ENCODE results near the gene PRKN. TPM values are rescaled to one million over a fixed set of nuclear protein-coding genes. Genes with fewer than 3 reads are reported as not detected.
"Not testable (repeated sequence)": the region's sequence is repeated elsewhere in the genome, so short reads cannot be mapped to it uniquely, and the experiment has no call there.

Gene PRKN
- polyA plus RNA-seq, 3 donors: 0.41 to 16.8 (median 2.1) TPM

DNA sequence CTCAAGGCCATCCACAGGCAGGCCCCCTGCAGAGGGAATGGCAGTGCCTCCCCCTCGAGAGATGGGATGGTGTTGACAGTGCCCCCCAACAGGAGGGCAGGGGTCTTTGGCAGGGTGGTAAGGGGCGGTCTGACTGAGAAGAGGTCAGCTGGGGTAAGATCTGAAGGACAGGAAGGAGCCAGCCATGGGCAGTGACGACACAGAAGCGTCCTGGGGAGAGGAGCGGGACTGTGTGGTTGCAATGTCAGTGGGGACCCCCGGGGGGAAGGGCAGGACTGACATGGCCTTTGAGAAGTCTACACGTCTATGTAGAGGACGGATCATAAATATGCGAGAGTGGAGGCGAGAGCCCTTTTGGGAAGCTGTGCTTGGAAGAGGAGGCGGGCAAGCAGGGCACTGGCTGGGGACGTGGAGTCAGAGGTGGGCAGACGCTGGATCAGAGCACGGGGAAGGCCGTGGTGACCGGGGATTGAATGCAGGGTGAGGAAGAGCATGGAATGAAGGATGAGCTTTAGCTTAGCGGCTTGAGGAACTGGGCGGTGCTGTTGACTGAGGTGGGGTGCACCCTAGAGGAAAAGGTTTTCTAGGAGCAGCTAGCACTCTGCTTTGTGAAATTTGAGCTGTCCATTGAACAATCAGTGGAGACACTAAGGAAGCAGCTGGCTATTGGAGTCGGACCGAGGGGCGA lies 1371.3 kb downstream of the PRKN start:
- 76 to 86% (median 79%) methylated on average over 21 of the region's 21 CpGs for WGBS, 3 donors
- no peak overlapping the region for H3K27ac ChIP-seq (ENCODE audit: low read depth, low read length)

DNA sequence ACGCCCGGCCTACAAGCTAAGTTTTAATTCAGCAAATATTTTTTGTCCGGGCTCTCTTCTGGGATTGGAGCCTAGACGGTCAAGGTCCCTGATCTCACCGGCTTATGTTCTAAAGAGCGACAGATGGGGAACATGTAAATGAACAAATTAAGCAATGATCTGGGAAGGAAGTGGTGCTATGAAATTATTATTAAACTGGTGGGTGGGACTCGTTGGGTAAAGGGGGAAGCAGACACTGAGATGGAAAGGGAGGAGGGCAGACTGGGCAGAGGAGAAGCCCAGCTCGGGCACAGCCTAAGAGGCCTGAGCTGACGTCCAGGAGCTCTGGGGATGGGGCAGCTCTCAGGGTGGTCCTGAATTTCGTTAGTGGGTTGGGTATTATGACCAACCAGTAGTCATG lies 1371.9 kb downstream of the PRKN start:
- WGBS, 3 donors: 68 to 81% (median 70%) methylated on average over 10 of the region's 10 CpGs

DNA sequence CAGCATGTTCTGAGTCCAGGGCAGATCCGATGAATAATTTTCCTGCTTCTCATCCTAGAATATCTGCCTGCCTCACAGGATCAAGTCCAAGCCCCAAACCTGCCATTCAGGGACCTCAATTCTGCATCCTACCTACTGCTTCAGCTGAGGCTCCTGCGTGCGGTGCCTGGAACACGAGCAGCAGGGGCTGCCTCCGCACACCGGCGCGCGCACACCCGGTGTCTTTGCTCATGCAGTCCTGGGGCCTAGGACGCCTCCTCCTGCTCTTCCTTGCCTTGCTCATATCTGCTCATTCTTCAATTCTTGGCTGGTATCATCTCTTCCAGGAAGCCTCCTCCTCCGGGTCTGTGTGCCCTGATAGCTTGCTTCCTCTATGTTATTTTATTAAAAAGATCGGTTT lies 1372.6 kb downstream of the PRKN start:
- H3K27ac ChIP-seq (ENCODE audit: low read depth, low read length): no peak overlapping the region
- 94% methylated on average over 13 of the region's 13 CpGs for WGBS, 3 donors

More for the DNA sequence above, 1371.9 kb downstream of the PRKN start:
- no peak overlapping the region for H3K27ac ChIP-seq (ENCODE audit: low read depth, low read length)

DNA sequence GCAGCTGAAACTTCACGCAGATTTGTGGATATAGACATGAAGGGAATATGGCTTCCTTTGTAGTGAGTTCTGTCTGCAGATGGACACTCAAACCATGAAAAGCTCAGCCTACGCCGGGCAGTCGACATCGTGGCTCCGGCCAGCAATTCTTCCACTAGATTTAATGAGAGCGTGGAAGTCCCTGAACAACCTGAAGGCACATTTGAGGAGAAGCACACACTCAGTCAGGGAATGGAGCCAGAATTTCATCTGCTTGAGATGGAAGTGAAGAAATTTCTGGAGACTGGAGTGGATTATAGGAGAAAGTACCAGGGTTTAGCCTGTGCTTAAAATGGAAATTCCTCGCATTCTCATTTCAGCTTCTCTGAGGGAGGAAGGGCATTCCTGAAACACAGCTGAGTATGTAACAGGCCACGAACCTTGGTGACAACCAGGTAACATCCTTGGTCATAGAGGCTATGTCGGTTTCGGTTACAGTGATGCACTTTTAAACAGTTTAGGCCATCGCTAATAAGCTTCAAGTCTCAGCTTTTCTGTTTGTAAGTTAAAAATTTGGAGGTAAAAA lies 1373.2 kb downstream of the PRKN start:
- H3K27ac ChIP-seq (ENCODE audit: low read depth, low read length): no peak overlapping the region
- WGBS, 3 donors: 90 to 96% (median 93%) methylated on average over 12 of the region's 12 CpGs

DNA sequence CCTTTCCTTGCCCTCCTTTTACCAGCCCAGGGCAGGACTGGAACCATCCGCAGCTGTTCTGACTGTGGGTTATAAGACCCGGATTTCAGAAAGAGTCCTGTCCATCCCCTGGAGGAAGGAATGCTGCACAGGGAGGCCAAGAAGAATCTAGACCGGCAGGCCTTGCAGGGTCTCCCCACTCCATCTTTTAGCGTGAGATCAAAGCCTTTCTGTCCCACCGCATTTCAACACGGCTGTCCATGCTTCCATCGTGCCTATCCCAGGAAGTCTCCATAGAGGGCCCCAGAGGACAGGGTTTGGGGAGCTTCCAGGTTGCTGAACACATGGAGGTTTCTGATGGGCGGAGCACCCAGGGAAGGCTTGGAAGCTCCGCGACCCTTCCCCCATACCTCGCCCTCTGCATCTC lies 1374.4 kb downstream of the PRKN start:
- no peak overlapping the region for H3K27ac ChIP-seq (ENCODE audit: low read depth, low read length)
- 66 to 73% (median 72%) methylated on average over 11 of the region's 11 CpGs for WGBS, 3 donors

DNA sequence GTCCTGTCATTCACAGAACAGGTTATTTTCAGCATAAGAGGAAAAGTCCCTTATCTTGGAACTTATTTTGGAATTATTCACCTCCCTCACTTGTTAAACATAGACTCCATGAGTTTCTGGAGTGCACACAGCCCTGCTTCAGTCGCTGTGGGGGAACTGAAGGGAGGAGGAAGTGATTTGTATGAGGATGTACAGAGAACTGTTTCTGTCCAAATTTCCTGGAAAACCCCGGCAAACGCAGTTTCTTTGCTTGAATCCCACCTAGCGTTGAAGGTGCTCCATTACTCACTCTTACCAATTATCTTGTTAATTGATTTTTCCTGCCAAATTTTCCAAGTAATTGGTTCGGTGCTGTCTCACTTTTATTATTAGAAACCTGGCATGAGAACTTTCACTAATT lies 1375.7 kb downstream of the PRKN start:
- no peak overlapping the region for H3K27ac ChIP-seq (ENCODE audit: low read depth, low read length)
- WGBS, 3 donors: 29 to 66% (median 32%) methylated on average over 5 of the region's 5 CpGs

DNA sequence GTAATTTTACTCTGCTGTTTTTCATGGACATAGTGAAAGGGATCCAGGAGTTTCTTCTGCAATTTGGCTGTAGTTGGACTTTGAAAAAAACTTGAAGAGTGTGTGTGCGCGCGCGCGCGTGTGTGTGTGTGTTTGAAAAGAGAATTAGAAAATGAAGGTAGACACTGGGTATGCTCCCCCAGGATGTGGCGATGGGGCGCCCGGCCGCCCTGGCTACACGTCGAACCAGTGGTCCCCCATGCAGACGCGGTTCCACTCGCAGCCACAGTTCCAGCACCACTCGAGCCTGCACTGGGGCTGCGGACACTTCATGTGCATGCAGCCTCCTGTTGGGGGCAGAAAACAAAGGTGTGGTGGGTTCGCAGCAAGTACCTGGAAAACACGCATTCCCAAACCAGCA lies 1377.7 kb downstream of the PRKN start:
- 96% methylated on average over 19 of the region's 19 CpGs for WGBS, 3 donors
- no peak overlapping the region for H3K27ac ChIP-seq (ENCODE audit: low read depth, low read length)

DNA sequence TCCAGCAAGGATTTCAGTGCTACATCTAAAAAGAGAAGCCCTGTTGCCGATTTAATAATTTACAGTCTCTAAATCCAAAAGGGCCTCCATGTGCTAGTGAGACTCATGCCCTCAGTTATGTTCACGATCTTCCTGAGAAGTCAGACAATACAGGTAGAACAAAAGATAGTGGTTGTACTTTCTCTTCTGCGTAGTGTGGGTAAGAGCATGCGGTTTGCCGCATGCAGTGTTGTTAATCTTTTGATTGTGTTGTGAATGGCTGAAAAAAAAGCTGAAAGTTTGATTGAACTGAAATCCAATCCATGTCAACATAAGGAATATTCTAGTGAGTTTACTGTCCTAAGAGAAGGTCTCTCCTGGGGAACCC lies 1379.0 kb downstream of the PRKN start:
- 96 to 98% (median 96%) methylated on average over 5 of the region's 5 CpGs for whole genome bisulfite sequencing, 3 donors
- no peak overlapping the region for H3K27ac ChIP-seq (ENCODE audit: low read depth, low read length)

DNA sequence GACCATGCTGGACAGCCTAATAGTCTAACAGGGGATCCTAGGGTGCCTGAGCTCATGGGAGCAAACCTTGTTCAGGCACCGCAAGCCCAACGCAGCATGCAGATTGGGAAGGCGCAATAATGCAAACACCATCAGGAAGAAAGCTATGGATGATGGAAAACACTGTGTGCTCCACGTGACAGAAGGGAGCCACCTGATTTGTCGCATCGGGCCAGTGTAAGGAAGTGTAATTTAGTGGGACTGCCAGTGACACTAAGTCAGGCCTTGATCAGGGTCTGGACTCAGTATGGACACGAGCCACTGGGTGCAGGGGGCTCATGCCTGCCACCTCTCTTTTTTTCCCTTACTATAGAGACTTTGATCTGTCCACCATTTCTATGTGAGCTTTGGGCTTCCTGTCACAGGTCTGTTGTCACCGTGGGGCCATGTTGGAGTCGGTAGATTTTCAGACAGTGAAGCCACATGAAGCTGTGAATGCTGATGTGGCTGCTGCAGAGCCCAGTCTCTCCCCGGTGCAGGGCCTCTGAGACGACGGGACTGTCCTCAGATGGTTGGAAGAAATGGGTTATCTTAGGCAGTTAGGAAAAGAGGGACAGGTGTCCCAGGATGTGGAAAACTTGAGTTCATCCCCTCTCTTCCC lies 1379.5 kb downstream of the PRKN start:
- 89 to 94% (median 92%) methylated on average over 12 of the region's 12 CpGs for WGBS, 3 donors
- no peak overlapping the region for H3K27ac ChIP-seq (ENCODE audit: low read depth, low read length)

DNA sequence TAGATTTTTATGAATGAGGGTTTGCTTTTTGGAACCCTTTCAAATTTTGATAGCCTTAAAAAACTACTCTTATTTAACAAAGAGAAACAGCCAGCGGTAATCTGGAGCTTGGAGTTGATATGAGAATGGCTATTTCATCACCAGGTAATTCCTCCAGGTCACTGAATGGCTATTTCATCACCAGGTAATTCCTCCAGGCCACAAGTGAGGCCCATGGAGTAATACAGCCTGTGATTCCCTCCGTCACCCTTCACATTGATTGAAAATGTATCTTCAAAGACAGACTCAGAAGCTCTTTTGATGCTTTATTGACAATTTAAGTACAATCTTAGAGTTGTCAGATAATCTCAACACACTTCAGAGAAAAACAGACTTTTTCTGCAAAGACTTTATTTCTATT lies 1380.4 kb downstream of the PRKN start:
- H3K27ac ChIP-seq (ENCODE audit: low read depth, low read length): no peak overlapping the region
- 91 to 97% (median 94%) methylated on average over 2 of the region's 2 CpGs for WGBS, 3 donors

DNA sequence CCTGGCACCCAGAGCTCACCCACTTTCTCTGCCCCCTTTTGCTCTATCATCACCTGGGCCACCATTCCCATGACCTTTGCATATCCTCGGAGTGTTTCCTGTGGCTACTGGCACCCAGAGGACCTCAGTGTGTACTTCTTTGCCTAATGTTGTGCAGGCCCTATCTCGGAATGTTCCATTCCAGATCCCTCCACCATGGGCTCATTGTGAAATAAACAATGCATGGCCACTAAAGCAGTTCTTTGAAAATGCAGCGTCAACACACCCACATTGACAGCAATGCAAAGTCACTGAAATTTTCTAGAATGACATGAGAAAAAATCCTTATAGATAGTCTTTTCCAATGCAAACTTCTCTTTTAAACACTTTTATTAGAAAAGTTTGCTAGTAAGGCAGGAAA lies 1380.8 kb downstream of the PRKN start:
- H3K27ac ChIP-seq (ENCODE audit: low read depth, low read length): no peak overlapping the region
- 84 to 86% (median 86%) methylated on average over 3 of the region's 3 CpGs for WGBS, 3 donors

DNA sequence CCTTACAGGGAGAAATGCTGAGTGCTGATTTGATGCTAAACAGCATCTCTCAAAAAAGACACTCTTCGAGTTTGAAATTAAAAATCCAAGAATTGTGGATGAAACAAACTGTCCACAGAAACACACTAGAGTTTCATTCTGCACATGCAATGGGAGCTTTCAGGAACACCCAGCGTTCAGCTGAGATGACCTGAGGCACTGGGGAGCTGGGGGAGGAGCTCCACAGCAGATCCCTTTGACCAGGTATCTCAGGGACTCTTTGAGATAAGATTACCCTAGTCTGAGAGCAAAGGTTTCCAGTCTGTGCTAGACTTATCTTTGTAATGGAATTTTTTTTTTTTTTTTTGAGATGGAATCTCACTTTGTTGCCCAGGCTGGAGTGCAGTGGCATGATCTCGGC lies 1382.9 kb downstream of the PRKN start:
- 60 to 86% (median 70%) methylated on average over 3 of the region's 3 CpGs for WGBS, 3 donors

DNA sequence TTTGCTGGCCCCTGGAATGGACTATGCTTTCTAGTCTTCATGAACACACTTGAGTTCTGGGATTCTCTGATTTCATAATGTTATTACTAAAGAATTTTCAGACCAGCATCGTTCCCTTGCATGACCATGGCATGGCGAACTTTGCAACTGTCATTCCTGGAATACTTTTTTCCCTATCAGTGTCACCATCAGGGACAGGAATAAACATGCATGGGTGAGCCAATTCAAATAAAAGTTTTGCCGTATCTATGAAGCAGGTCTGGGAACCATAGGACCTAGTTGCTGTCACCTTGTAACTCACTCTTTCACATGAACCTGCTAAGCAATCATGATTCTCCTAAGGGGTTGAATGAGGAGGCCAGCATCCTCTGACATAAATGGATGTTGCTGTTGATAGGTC lies 1385.5 kb downstream of the PRKN start:
- WGBS, 3 donors: 46 to 93% (median 79%) methylated on average over 3 of the region's 3 CpGs
- H3K27ac ChIP-seq (ENCODE audit: low read depth, low read length): no peak overlapping the region

More for the DNA sequence above, 1382.9 kb downstream of the PRKN start:
- no peak overlapping the region for H3K27ac ChIP-seq (ENCODE audit: low read depth, low read length)

DNA sequence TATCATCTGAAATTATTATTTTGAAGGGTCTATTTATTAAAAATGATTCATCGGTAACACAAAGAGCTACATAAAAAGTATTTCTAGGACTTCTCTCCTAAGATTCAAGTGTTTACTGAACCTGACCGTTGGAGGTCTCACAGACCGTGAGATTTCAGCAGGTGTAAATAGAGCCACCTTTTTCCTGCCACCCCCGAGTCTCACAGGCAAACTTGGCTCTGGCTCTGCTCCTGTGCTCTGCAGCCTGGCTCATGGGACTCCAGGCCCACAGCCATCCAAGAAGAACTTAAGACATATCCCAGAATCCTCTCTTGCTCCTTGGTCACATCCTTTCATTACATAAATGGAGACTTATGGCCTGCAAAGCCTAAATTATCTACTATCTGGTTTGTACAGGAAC lies 1385.9 kb downstream of the PRKN start:
- WGBS, 3 donors: 34 to 85% (median 79%) methylated on average over 4 of the region's 4 CpGs
- no peak overlapping the region for H3K27ac ChIP-seq (ENCODE audit: low read depth, low read length)

DNA sequence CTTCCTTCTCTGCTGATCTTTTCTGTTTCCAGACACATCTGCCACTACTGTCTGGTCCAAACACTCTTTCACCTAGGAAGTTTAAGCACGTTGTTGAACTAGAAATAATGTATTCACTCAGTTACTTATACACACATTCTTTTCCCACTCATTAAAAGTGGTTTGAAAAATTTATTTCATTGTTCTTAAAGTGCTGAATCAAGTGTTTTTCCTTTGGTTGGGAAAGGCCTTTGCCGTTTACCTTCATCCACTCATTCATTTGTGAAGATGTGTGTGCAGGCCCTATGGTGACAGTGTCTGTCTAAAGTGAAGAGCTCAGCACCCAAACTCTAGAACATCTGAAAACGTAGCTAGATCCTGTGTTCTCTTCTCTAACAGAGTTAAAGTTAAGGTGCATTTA lies 1389.6 kb downstream of the PRKN start:
- no peak overlapping the region for H3K27ac ChIP-seq (ENCODE audit: low read depth, low read length)
- WGBS, 3 donors: 76 to 81% (median 80%) methylated on average over 3 of the region's 3 CpGs

DNA sequence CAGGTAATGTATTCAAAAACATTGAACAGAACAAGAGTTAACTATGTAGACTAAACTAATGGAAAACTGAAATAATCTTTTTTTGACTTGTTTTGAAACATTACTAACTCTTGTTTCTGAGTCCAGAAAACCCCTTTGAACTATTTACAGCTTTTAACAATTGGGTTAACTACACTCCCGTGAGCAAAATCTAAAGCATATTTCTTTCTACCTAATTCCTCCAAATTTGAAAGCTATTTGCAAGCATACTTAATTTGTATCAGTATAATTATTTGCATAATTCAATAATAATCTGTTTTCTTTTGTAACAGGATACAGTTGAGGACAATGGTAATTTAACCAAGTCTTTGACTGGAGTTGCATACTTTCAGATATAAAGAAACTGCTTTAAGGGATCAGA lies 1391.1 kb downstream of the PRKN start:
- H3K27ac ChIP-seq (ENCODE audit: low read depth, low read length): no peak overlapping the region
- WGBS, 3 donors: 87 to 92% (median 90%) methylated on average over 1 of the region's 1 CpG

DNA sequence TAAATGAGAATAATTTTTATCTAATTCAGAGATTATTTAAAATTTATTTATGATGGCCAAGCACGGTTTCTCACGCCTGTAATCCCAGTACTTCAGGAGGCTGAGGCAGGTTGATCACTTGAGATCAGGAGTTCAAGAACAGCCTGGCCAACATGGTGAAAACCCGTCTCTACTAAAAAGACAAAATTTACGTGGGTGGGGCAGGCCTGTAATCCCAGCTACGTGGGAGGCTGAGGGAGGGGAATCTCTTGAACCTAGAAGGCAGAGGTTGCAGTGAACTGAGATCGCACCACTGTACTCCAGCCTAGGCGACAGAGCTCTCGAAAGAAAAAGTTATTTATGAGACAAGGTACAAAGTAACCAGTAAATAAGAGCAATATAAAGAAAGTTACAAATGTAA lies 1394.2 kb downstream of the PRKN start:
- WGBS, 3 donors: 82 to 91% (median 85%) methylated on average over 8 of the region's 8 CpGs
- no peak overlapping the region for H3K27ac ChIP-seq (ENCODE audit: low read depth, low read length)

DNA sequence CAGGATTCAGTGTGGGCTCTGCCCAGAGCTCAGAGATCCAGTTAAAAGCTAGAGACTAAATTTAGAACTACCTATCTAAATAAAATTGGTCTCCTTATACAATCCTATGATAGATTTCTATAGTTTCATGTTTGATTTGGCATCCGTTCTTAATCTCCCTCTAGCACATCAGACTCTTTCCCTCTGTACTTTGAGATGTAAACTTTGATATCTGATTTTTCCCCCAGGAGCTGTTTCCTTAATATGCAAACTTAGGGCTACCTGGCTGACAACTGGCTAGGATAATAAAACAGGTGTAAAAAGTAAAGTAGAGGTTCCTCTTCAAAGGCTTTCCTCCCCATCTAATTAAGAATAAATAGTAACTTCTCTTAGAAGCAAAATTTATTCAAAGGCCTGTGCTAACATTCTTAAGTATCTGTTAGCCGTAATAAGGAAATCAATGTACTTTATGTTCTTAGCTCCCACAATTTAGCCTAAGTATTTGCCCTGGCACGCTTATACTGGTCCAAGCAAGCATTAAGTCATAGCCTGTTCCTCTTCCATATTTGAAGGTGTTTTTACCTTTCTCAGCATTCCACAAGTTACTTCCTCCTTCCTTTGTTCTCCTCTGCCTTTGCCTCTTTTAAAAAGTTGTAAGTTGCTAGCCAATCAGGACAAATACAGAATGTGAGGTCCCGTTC lies 1396.0 kb downstream of the PRKN start:
- 70 to 85% (median 79%) methylated on average over 4 of the region's 4 CpGs for WGBS, 3 donors
- not testable (repeated sequence) for H3K27ac ChIP-seq (ENCODE audit: low read depth, low read length)

DNA sequence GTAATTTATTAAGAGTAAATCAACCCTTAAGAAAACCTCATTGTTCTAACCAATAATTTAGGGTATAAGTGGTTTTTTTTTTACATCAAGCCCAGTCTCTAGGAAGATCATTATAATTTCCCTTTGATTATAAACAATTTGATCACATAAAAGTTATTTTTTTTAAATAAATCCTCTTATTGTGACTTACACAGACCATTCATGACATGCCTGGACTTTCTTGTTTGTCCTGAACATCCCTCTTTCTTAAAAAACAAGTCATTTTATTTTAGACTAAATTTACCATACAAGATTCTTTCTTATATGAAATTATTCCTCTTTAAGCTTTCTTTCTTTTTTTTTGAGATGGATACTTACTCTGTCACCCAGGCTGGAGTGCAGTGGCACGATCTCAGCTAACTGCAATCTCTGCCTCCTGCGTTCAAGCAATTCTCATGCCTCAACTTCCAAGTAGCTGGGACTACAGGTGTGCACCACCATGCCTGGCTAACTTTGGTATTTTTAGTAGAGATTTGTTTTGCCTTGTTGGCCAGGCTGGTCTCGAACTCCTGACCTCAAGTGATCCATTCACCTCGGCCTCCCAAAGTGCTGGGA lies 1400.1 kb downstream of the PRKN start:
- H3K27ac ChIP-seq (ENCODE audit: low read depth, low read length): no peak overlapping the region
- WGBS, 3 donors: 86 to 96% (median 90%) methylated on average over 4 of the region's 4 CpGs

Measured in adipose tissue (tissue), 3 donors.